HG03097 (cell line): ENCODE measurements around the gene CD247.

Source experiments
- ATAC-seq: cut with Tn5 transposase; IDR thresholded peaks from one replicate; pipeline ENCODE4 v1.9.1; 2021; ENCODE audit not compliant: unreplicated experiment, low FRiP score

The CD247 gene

GRCh38 chr1:167542109-167543032 is 24.0 kb upstream of the CD247 start:
- no peak for ATAC-seq

- ATAC-seq = no peak
Observed at GRCh38 chr1:167541610-167542009, 23.3 kb upstream of the CD247 start.

GRCh38 chr1:167541003-167541402 is 22.7 kb upstream of the CD247 start:
- ATAC-seq = no peak

- ATAC-seq = no peak
Observed at GRCh38 chr1:167538657-167539056, 20.3 kb upstream of the CD247 start.

- ATAC-seq = no peak
Observed at GRCh38 chr1:167533851-167534300, 15.5 kb upstream of the CD247 start.

GRCh38 chr1:167532964-167533824 is 14.9 kb upstream of the CD247 start:
- no peak for ATAC-seq

- no peak for ATAC-seq
Observed at GRCh38 chr1:167532375-167532774, 14.0 kb upstream of the CD247 start.

- ATAC-seq = no peak
Observed at GRCh38 chr1:167529829-167530474, 11.6 kb upstream of the CD247 start.

GRCh38 chr1:167528057-167528728 is 9.9 kb upstream of the CD247 start:
- no peak for ATAC-seq

GRCh38 chr1:167526667-167527383 is 8.5 kb upstream of the CD247 start:
- ATAC-seq = no peak

- no peak for ATAC-seq
Observed at GRCh38 chr1:167524651-167525050, 6.3 kb upstream of the CD247 start.

- no peak for ATAC-seq
Observed at GRCh38 chr1:167522246-167522645, 3.9 kb upstream of the CD247 start.

GRCh38 chr1:167520711-167521206 is 2.4 kb upstream of the CD247 start:
- ATAC-seq = no peak

- no peak for ATAC-seq
Observed at GRCh38 chr1:167517535-167518330, 596 bp downstream of the CD247 start.

GRCh38 chr1:167516404-167517388 is 1.6 kb downstream of the CD247 start:
- ATAC-seq = no peak

GRCh38 chr1:167515893-167516321 is 2.4 kb downstream of the CD247 start:
- ATAC-seq = no peak

- ATAC-seq = no peak
Observed at GRCh38 chr1:167515461-167515860, 2.9 kb downstream of the CD247 start.

GRCh38 chr1:167514288-167514687 is 4.0 kb downstream of the CD247 start:
- no peak for ATAC-seq
